Natural killer cell treated with Interleukin-12 subunit alpha and Interleukin-12 subunit beta and Interleukin-15 and Interleukin-18, amount 100 ng/mL, for 72 hours (primary cell): ENCODE measurements around the gene ABCA4. TPM values are rescaled to one million over a fixed set of nuclear protein-coding genes. Genes with fewer than 3 reads are reported as not detected.

Experiments used
- ATAC-seq, 2 donors: fragments of 150-1000 bp; cut with Tn5 transposase in 1 of 2; sonication (Bioruptor Pico), chemical (Tn5 transposase) in 1 of 2; 2 replicates each; pipeline ENCODE4 v1.10.0; 2021
- DNase-seq: peaks from one replicate; pipeline ENCODE4 v3.0.0; 2022; ENCODE audit warnings: low spot score
- H3K27ac Mint-ChIP-seq, 2 donors: 1 replicate in 1 of 2; 2 replicates in 1 of 2; pipeline ENCODE4 v1.8.0; 2022; ENCODE audit warnings: mixed read lengths in 2 of 2, mild to moderate bottlenecking in 1 of 2, moderate library complexity in 1 of 2
- H3K27me3 Mint-ChIP-seq, 2 donors: 1 replicate in 1 of 2; 2 replicates in 1 of 2; pipeline ENCODE4 v1.8.0; 2022; ENCODE audit warnings: mixed read lengths in 2 of 2
- H3K36me3 Mint-ChIP-seq: one replicate; pipeline ENCODE4 v1.8.0; 2022; ENCODE audit warnings: mixed read lengths
- H3K4me1 Mint-ChIP-seq, 2 donors: 1 replicate in 1 of 2; 2 replicates in 1 of 2; pipeline ENCODE4 v1.8.0; 2022; ENCODE audit warnings: low read depth in 2 of 2, mixed read lengths in 2 of 2, mild to moderate bottlenecking in 1 of 2
- H3K4me3 Mint-ChIP-seq: one replicate; pipeline ENCODE4 v1.8.0; 2022; ENCODE audit warnings: mixed read lengths
- H3K9me3 Mint-ChIP-seq: 2 replicates; pipeline ENCODE4 v1.8.0; 2022; ENCODE audit warnings: mixed read lengths
- total RNA-seq, 2 donors: library from RNA; stranded (reverse); gene quantifications; one replicate each; pipeline ENCODE4 v1.2.3, GENCODE V29; 2022

Gene ABCA4
- total RNA-seq, 2 donors from 2014 or later, result not detected

- H3K27ac Mint-ChIP-seq, result no peak overlapping the region
- H3K4me3 Mint-ChIP-seq, result no peak overlapping the region
- ATAC-seq (no peak), DNase-seq (no peak)
- no peaks in the 10 kb centered on the region for H3K36me3 Mint-ChIP-seq
- peaks cover 0 to 3% of the 10 kb centered on the region in 2 donors for H3K27me3 Mint-ChIP-seq
- H3K9me3 Mint-ChIP-seq, result no peaks in the 10 kb centered on the region
- peaks cover 49 to 55% of the 10 kb centered on the region in 2 donors for H3K4me1 Mint-ChIP-seq
These were observed 96.7 kb downstream of the ABCA4 start for GRCh38 chr1:94024104-94024792.

GRCh38 chr1:94022471-94023189, 98.3 kb downstream of the ABCA4 start:
- DNase-seq (no peak), ATAC-seq (no peak)
- H3K9me3 Mint-ChIP-seq, result no peaks in the 10 kb centered on the region
- H3K27ac Mint-ChIP-seq, result peak overlapping the region; percentile 9 to 23
- H3K36me3 Mint-ChIP-seq, result no peaks in the 10 kb centered on the region
- peak overlapping the region; percentile 4 for H3K4me3 Mint-ChIP-seq
- peaks cover 47 to 56% of the 10 kb centered on the region in 2 donors for H3K4me1 Mint-ChIP-seq
- peaks cover 0 to 3% of the 10 kb centered on the region in 2 donors for H3K27me3 Mint-ChIP-seq

- ATAC-seq, result peak; percentile 83 to 84
- H3K27me3 Mint-ChIP-seq, result no peaks in the 10 kb centered on the region
- peak overlapping the region; percentile 71 for H3K4me3 Mint-ChIP-seq
- H3K9me3 Mint-ChIP-seq, result no peaks in the 10 kb centered on the region
- no peak for DNase-seq
- H3K36me3 Mint-ChIP-seq, result no peaks in the 10 kb centered on the region
- H3K27ac Mint-ChIP-seq, result peak overlapping the region; percentile 20 to 31
- peaks cover 51 to 62% of the 10 kb centered on the region in 2 donors for H3K4me1 Mint-ChIP-seq
These were observed 100.0 kb downstream of the ABCA4 start for GRCh38 chr1:94020764-94021579.

- Mint-ChIP-seq H3K36me3 (no peaks in the 10 kb centered on the region), H3K27me3 (no peaks in the 10 kb centered on the region), H3K4me3 (no peak overlapping the region), H3K4me1 (peaks cover 58 to 70% of the 10 kb centered on the region in 2 donors), H3K9me3 (no peaks in the 10 kb centered on the region), H3K27ac (peak overlapping the region in 1 of 2 donors; percentile 13)
- DNase-seq (no peak), ATAC-seq (no peak)
These were observed 101.6 kb downstream of the ABCA4 start for GRCh38 chr1:94019327-94019726.

GRCh38 chr1:94017155-94017829, 103.7 kb downstream of the ABCA4 start:
- Mint-ChIP-seq H3K27me3 (no peaks in the 10 kb centered on the region), H3K27ac (peak overlapping the region; percentile 7 to 21), H3K9me3 (no peaks in the 10 kb centered on the region), H3K36me3 (no peaks in the 10 kb centered on the region), H3K4me3 (peak overlapping the region; percentile 32), H3K4me1 (peaks cover 62 to 77% of the 10 kb centered on the region in 2 donors)
- DNase-seq (peak; percentile 72), ATAC-seq (peak; percentile 92 to 93)

GRCh38 chr1:94015489-94015817, 105.5 kb downstream of the ABCA4 start:
- Mint-ChIP-seq H3K27ac (no peak overlapping the region), H3K36me3 (no peaks in the 10 kb centered on the region), H3K4me3 (no peak overlapping the region), H3K9me3 (no peaks in the 10 kb centered on the region), H3K27me3 (no peaks in the 10 kb centered on the region), H3K4me1 (peaks cover 46 to 64% of the 10 kb centered on the region in 2 donors)
- ATAC-seq (no peak), DNase-seq (no peak)

GRCh38 chr1:94014635-94015488, 106.1 kb downstream of the ABCA4 start:
- Mint-ChIP-seq H3K4me1 (peaks cover 46 to 59% of the 10 kb centered on the region in 2 donors), H3K36me3 (no peaks in the 10 kb centered on the region), H3K27ac (peak overlapping the region; percentile 6 to 34), H3K27me3 (no peaks in the 10 kb centered on the region), H3K9me3 (no peaks in the 10 kb centered on the region), H3K4me3 (no peak overlapping the region)
- no peak for ATAC-seq
- no peak for DNase-seq

- no peak for ATAC-seq
- H3K36me3 Mint-ChIP-seq, result no peaks in the 10 kb centered on the region
- H3K4me3 Mint-ChIP-seq, result no peak overlapping the region
- peak overlapping the region; percentile 6 to 34 for H3K27ac Mint-ChIP-seq
- no peaks in the 10 kb centered on the region for H3K27me3 Mint-ChIP-seq
- no peaks in the 10 kb centered on the region for H3K9me3 Mint-ChIP-seq
- no peak for DNase-seq
- peaks cover 46 to 59% of the 10 kb centered on the region in 2 donors for H3K4me1 Mint-ChIP-seq
These were observed 106.9 kb downstream of the ABCA4 start for GRCh38 chr1:94014087-94014486.

GRCh38 chr1:94013367-94013878, 107.5 kb downstream of the ABCA4 start:
- no peak overlapping the region for H3K4me3 Mint-ChIP-seq
- ATAC-seq, result no peak
- H3K9me3 Mint-ChIP-seq, result no peaks in the 10 kb centered on the region
- no peaks in the 10 kb centered on the region for H3K36me3 Mint-ChIP-seq
- DNase-seq, result no peak
- peaks cover 45 to 58% of the 10 kb centered on the region in 2 donors for H3K4me1 Mint-ChIP-seq
- no peaks in the 10 kb centered on the region for H3K27me3 Mint-ChIP-seq
- H3K27ac Mint-ChIP-seq, result peak overlapping the region; percentile 22 to 34

- Mint-ChIP-seq H3K4me1 (peaks cover 40 to 53% of the 10 kb centered on the region in 2 donors), H3K4me3 (no peak overlapping the region), H3K36me3 (no peaks in the 10 kb centered on the region), H3K27ac (peak overlapping the region in 1 of 2 donors; percentile 22), H3K9me3 (no peaks in the 10 kb centered on the region), H3K27me3 (no peaks in the 10 kb centered on the region)
- DNase-seq (no peak), ATAC-seq (no peak)
These were observed 108.1 kb downstream of the ABCA4 start for GRCh38 chr1:94012708-94013366.

GRCh38 chr1:94011709-94012595, 109.0 kb downstream of the ABCA4 start:
- ATAC-seq, result no peak
- Mint-ChIP-seq H3K4me3 (no peak overlapping the region), H3K27ac (peak overlapping the region in 1 of 2 donors; percentile 55), H3K27me3 (no peaks in the 10 kb centered on the region), H3K4me1 (peaks cover 32 to 47% of the 10 kb centered on the region in 2 donors), H3K36me3 (no peaks in the 10 kb centered on the region), H3K9me3 (no peaks in the 10 kb centered on the region)
- DNase-seq, result no peak
